Measurements from ENCODE around the gene RAX2. TPM values are rescaled to one million over a fixed set of nuclear protein-coding genes. Genes with fewer than 3 reads are reported as not detected.

The RAX2 gene
- total and polyA plus RNA-seq, 2 donors (not counting 3 experiments of a cell fraction or from before 2014, with no cell fraction given): not detected

DNA sequence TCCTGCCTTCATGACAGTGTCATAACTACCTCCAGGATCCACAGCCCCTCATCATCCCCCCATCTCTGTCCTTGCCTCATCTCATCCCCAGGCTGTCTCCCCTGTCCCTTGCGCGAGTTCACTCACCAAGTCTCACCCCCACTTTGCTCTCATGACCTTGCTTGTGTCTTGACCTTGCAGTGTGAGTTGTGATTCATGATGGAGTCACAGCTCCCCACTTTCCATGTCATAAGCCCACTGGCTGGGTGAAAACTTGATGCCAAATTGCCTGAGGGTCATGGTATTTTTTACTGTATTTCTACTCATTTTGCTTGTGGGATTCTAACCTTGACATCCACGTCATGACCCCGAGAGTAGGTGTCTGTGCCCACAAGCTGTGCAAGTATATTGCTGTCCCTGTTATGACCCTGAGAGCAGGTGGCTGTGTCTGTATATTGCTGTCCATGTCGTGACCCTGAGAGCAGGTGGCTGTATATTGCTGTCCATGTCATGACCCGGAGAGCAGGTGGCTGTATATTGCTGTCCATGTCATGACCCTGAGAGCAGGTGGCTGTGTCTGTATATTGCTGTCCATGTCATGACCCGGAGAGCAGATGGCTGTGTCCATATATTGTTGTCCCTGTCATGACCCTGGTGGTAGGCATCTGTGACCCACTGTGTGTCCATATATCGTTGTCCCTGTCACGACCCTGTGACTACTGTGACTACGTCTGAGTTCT is 34.4 kb downstream of the RAX2 start:
- Histone ChIP-seq H4K20me1 (replicated peaks; ENCODE audit: control insufficient read depth, extremely low read depth, insufficient read depth, low read length) (no peaks in the 10 kb centered on the region), H2AFZ (ENCODE audit: low read depth, low read length) (no peak overlapping the region), H3K36me3 (ENCODE audit: control insufficient read depth in 2 of 2, extremely low read depth in 1 of 2, insufficient read depth in 2 of 2, low read length in 2 of 2) (no peaks in the 10 kb centered on the region), H3K9ac (replicated peaks; ENCODE audit: extremely low read depth, insufficient read depth, low read length) (no peak overlapping the region), H3K4me1 (ENCODE audit: control insufficient read depth, extremely low read depth, insufficient read depth, low read length) (no peaks in the 10 kb centered on the region), H3K4me2 (ENCODE audit: insufficient read depth, low read length) (no peak overlapping the region), H3K27me3 (ENCODE audit: control insufficient read depth in 2 of 2, insufficient read depth in 2 of 2, low read length in 2 of 2) (no peaks in the 10 kb centered on the region), H3K27ac (ENCODE audit: insufficient read depth, low read depth, low read length) (no peak overlapping the region), H3K79me2 (ENCODE audit: control insufficient read depth, insufficient read depth, low read length) (no peaks in the 10 kb centered on the region), H3K4me3 (replicated peaks in 1 of 3; ENCODE audit: insufficient read depth in 1 of 3, low read depth in 1 of 3, low read length in 3 of 3) (no peak overlapping the region), H3K9me3 (replicated peaks; ENCODE audit: control insufficient read depth, insufficient read depth, low read length) (no peaks in the 10 kb centered on the region), H3K9me1 (replicated peaks; ENCODE audit: control insufficient read depth, extremely low read depth, insufficient read depth, low read length) (no peaks in the 10 kb centered on the region)
- dilution Hi-C loops (cut with MboI; ENCODE audit: extremely low pct_ligation_motif_present, low sequenced_read_pairs) (no loop called here), intact Hi-C loops (cut with micrococcal nuclease) (no loop called here)
- DNase-seq (ENCODE audit: low read depth, low spot score): no peak
- ChIA-PET CTCF (no interaction called here), POLR2A (no interaction called here)
- no TSS peak for BruUV-seq (replicated peaks)
- no peak for TF ChIP-seq FOS (IDR thresholded peaks at IDR 0.05; ENCODE audit: borderline replicate concordance, insufficient read depth, low read length)
- TF ChIP-seq MAX (IDR thresholded peaks at IDR 0.05; ENCODE audit: insufficient read depth, insufficient read length): no peak
- no peak for TF ChIP-seq POLR2A (IDR thresholded peaks at IDR 0.05; ENCODE audit: low read depth, low read length)
- TF ChIP-seq JUN (IDR thresholded peaks at IDR 0.05; ENCODE audit: borderline replicate concordance, insufficient read depth, insufficient read length, low read depth): no peak
- no peak for TF ChIP-seq POLR2AphosphoS5 (IDR thresholded peaks at IDR 0.05; ENCODE audit: insufficient read depth, low read depth, low read length)
- no peak for TF ChIP-seq EZH2 (IDR thresholded peaks at IDR 0.05; ENCODE audit: borderline replicate concordance, low read depth, low read length, severe bottlenecking)
- TF ChIP-seq, protein P1, sequence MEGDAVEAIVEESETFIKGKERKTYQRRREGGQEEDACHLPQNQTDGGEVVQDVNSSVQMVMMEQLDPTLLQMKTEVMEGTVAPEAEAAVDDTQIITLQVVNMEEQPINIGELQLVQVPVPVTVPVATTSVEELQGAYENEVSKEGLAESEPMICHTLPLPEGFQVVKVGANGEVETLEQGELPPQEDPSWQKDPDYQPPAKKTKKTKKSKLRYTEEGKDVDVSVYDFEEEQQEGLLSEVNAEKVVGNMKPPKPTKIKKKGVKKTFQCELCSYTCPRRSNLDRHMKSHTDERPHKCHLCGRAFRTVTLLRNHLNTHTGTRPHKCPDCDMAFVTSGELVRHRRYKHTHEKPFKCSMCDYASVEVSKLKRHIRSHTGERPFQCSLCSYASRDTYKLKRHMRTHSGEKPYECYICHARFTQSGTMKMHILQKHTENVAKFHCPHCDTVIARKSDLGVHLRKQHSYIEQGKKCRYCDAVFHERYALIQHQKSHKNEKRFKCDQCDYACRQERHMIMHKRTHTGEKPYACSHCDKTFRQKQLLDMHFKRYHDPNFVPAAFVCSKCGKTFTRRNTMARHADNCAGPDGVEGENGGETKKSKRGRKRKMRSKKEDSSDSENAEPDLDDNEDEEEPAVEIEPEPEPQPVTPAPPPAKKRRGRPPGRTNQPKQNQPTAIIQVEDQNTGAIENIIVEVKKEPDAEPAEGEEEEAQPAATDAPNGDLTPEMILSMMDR (IDR thresholded peaks at IDR 0.05; ENCODE audit: extremely low read depth in 1 of 2, insufficient read depth in 1 of 2, low read depth in 1 of 2, low read length in 2 of 2): no peak
- no peak for TF ChIP-seq GATA2 (IDR thresholded peaks at IDR 0.05; ENCODE audit: insufficient read depth, insufficient read length, low read depth, low read length)
- TF ChIP-seq MYC (IDR thresholded peaks at IDR 0.05; ENCODE audit: low read depth, low read length): no peak
- FAIRE-seq: no peak
